Measurements from ENCODE around the gene GABPB2. TPM values are rescaled to one million over a fixed set of nuclear protein-coding genes. Genes with fewer than 3 reads are reported as not detected.

The GABPB2 gene
- total RNA-seq, 1 donor from 2014 or later: 11.9 TPM

GRCh38 chr1:151104630-151105029 lies 34.1 kb downstream of the GABPB2 start:
- Mint-ChIP-seq H3K4me3 (no peak overlapping the region), H3K27ac (no peak overlapping the region), H3K36me3 (peaks cover 6% of the 10 kb centered on the region), H3K27me3 (ENCODE audit: low read depth) (no peaks in the 10 kb centered on the region), H3K9me3 (no peaks in the 10 kb centered on the region), H3K4me1 (peaks cover 5% of the 10 kb centered on the region)
- no peak for DNase-seq (ENCODE audit: low spot score in 2 of 2, unreplicated experiment in 2 of 2)
- TF ChIP-seq CTCF (IDR thresholded peaks at IDR 0.05; ENCODE audit: unreplicated experiment): no peak

- H3K27ac Mint-ChIP-seq: no peak overlapping the region
- no peaks in the 10 kb centered on the region for H3K27me3 Mint-ChIP-seq (ENCODE audit: low read depth)
- peaks cover 5% of the 10 kb centered on the region for H3K4me1 Mint-ChIP-seq
- no peak for TF ChIP-seq CTCF (IDR thresholded peaks at IDR 0.05; ENCODE audit: unreplicated experiment)
- no peak for DNase-seq (ENCODE audit: low spot score in 2 of 2, unreplicated experiment in 2 of 2)
- H3K9me3 Mint-ChIP-seq: no peaks in the 10 kb centered on the region
- no peak overlapping the region for H3K4me3 Mint-ChIP-seq
- peaks cover 4% of the 10 kb centered on the region for H3K36me3 Mint-ChIP-seq
These were observed 36.3 kb downstream of the GABPB2 start for GRCh38 chr1:151106894-151107293.

- H3K36me3 Mint-ChIP-seq: peaks cover 4% of the 10 kb centered on the region
These were observed 37.8 kb downstream of the GABPB2 start for GRCh38 chr1:151108331-151108730.

GRCh38 chr1:151113877-151114276 lies 43.3 kb downstream of the GABPB2 start:
- Mint-ChIP-seq H3K4me3 (no peak overlapping the region), H3K9me3 (no peaks in the 10 kb centered on the region), H3K27ac (no peak overlapping the region), H3K27me3 (ENCODE audit: low read depth) (no peaks in the 10 kb centered on the region), H3K4me1 (no peaks in the 10 kb centered on the region), H3K36me3 (peaks cover 5% of the 10 kb centered on the region)
- no peak for TF ChIP-seq CTCF (IDR thresholded peaks at IDR 0.05; ENCODE audit: unreplicated experiment)
- DNase-seq (ENCODE audit: low spot score in 2 of 2, unreplicated experiment in 2 of 2): no peak

More at GRCh38 chr1:151108331-151108730, 37.8 kb downstream of the GABPB2 start:
- Mint-ChIP-seq H3K4me1 (peaks cover 5% of the 10 kb centered on the region), H3K27ac (no peak overlapping the region), H3K27me3 (ENCODE audit: low read depth) (no peaks in the 10 kb centered on the region), H3K4me3 (no peak overlapping the region), H3K9me3 (no peaks in the 10 kb centered on the region)
- no peak for TF ChIP-seq CTCF (IDR thresholded peaks at IDR 0.05; ENCODE audit: unreplicated experiment)
- DNase-seq (ENCODE audit: low spot score in 2 of 2, unreplicated experiment in 2 of 2): no peak

GRCh38 chr1:151124763-151125403 lies 54.3 kb downstream of the GABPB2 start:
- no peak for DNase-seq (ENCODE audit: low spot score in 2 of 2, unreplicated experiment in 2 of 2)
- Mint-ChIP-seq H3K27me3 (ENCODE audit: low read depth) (no peaks in the 10 kb centered on the region), H3K9me3 (no peaks in the 10 kb centered on the region), H3K36me3 (peaks cover 7% of the 10 kb centered on the region), H3K4me3 (no peak overlapping the region), H3K27ac (no peak overlapping the region), H3K4me1 (no peaks in the 10 kb centered on the region)
- TF ChIP-seq CTCF (IDR thresholded peaks at IDR 0.05; ENCODE audit: unreplicated experiment): no peak

All from mesothelial cell of epicardium (in vitro differentiated cells).